GM19455 (cell line): ENCODE measurements around the gene GPC5.
"Not testable (repeated sequence)": the region's sequence is repeated elsewhere in the genome, so short reads cannot be mapped to it uniquely, and the experiment has no call there.

ENCODE experiments used
- ATAC-seq: cut with Tn5 transposase; IDR thresholded peaks from one replicate; pipeline ENCODE4 v1.9.1; 2021; ENCODE audit not compliant: unreplicated experiment

The GPC5 gene

DNA sequence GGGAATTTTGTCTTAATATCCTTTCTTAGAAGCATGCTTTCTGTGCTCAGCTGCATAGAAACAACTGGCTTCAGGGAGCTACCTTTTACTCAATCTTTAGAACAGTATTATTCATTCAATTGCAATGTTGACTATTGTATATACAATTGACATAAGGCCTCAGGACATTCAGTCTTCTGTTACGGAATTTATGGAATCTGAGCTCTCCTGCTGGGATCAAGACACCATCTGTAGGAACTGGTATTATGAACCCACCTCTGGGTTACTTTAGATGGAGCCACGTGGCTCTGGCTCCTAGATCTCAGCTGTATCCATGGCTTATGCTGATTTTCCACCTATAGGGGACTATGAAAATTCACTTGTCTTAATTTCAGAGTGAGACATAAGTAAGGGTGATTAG lies 1112.0 kb downstream of the GPC5 start:
- ATAC-seq, result no peak

DNA sequence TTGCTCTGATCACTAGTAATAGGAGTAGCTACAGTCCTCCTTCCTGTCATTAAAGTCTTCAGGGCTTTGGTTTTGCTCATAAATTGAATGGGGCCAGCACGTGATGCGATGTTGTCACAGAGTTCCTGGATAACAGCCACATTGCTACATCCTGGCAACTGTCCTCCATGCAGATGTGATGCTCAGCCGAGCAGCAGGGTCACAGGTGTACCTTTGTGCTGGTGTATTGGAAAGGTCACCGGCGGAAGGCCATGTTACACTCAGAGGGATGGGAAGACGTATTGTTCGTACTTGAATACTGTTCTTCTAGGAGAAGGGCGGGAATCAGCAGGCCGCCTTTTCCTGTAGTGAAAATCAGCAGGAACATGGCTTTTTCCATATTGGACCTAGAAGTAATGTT lies 1114.4 kb downstream of the GPC5 start:
- ATAC-seq, result no peak

DNA sequence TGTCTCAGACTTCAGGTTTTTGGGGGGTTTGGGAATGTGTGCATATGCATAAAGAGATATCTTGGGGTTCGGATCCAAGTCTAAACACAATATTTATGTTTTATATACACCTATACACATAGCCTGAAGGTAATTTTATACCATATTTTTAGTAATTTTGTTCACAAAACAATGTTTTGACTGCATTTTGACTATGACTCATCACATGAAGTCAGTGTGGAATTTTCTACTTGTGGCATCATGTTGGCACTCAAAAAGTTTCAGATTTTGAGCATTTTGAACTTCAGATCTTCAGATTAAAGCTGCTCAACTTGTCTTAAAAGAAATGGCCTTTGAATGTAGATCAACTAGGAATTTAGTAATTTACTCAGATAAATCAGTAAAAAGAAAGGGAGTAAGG lies 1115.3 kb downstream of the GPC5 start:
- no peak for ATAC-seq

DNA sequence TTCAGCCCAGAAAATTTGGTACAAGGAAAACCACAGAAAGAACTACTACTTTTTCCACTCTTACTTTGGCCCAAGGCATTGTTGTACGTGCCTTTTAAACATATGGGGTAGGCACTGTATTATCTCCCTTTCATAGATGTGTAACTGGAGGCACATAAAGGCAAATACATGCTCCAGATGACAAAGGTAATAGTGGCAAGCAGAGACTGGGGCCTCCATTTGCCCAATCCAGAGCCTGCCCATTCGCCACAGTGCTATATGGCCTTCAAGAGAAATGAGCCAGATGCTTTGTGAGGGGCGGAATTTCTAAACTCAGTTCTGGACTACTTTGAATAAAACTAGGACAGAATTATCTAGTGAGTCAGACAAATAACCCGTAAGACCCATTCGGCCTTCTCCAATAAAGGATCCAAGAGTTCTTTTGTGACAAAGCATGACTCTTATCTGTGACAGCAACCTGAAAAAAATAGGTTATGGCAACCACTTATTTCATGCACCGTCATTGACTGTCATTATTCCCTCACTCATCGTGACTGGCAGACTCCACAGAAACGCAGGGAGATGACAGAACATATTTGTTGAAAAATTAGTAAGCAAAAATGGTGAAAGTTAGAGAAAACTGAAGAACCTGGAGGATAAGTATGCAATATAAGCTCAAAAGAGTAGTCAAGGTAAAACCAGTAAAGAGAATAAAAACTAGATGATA lies 1116.2 kb downstream of the GPC5 start:
- no peak for ATAC-seq

DNA sequence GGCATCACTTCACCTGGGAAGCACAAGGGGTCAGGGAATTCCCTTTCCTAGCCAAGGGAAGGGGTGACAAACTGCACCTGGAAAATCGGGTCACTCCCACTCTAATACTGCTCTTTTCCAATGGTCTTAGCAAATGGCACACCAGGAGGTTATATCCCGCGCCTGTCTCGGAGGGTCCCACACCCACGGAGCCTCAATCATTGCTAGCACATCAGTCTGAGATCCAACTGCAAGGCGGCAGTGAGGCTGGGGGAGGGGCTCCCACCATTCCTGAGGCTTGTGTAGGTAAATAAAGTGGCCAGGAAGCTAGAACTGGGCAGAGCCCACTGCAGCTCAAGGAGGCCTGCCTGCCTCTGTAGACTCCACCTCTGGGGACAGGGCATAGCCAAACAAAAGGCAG lies 1118.5 kb downstream of the GPC5 start:
- ATAC-seq, result not testable (repeated sequence)

DNA sequence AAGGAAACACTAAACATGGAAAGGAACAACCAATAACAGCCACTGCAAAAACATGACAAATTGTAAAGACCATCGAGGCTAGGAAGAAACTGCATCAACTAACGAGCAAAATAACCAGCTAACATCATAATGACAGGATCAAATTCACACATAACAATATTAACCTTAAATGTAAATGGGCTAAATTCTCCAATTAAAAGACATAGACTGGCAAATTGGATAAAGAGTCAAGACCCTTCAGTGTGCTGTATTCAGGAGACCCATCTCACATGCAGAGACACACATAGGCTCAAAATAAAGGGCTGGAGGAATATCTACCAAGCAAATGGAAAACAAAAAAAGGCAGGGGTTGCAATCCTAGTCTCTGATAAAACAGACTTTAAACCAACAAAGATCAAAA lies 1120.2 kb downstream of the GPC5 start:
- ATAC-seq, result not testable (repeated sequence)

DNA sequence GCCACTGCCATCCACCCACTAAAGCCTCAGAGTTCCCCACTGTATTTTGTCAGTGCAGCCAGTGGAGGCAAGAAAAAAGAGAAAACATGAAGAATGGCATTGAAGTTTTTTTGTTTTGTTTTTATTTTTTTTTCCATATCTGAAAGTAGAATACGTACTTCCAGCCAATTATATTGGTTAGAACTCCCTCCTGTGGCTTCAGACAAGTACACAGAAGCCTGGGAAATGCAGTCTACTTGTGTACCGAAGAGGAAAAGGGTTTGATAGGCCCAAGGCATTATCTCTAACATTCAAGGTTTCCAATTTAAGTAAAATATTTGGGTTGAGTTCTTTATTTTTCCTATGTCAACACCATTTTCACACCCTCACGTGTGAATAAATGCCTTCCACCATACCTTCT lies 1131.9 kb downstream of the GPC5 start:
- ATAC-seq, result no peak

DNA sequence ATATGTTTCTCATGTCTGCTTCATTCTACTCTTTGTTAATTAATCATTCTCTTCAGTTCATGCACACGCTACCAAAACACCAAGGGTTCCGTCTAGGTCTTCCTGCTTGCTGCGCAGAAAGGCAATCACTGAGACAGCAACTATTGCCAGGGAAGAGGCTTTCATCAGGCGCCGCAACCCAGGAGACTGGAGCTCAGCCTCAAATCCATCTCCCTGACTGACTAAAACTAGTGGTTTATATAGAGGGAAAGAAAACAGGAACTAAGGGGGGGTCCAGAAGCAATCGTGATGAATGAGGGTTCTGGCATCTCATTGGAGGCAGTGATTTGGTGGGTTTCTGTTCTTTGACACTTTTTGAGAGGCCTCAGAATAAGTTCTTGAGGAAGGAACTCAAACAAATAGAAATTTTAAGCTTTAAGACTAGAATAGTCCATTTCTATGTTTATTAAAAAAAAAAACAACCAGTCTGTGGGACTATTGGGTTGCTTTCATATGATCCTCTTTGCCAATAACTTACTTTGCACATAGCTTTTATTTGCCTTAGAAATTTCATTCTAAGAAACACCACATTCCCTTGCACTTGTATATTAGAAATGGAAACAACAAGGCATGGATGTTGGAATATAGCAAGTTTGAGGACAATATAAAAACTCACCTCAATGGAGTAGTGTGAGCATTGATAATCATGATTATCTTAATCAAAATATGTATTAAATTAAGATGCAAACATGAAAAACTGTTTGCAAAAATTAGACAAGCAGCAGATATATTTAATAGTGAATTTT lies 1137.0 kb downstream of the GPC5 start:
- no peak for ATAC-seq

DNA sequence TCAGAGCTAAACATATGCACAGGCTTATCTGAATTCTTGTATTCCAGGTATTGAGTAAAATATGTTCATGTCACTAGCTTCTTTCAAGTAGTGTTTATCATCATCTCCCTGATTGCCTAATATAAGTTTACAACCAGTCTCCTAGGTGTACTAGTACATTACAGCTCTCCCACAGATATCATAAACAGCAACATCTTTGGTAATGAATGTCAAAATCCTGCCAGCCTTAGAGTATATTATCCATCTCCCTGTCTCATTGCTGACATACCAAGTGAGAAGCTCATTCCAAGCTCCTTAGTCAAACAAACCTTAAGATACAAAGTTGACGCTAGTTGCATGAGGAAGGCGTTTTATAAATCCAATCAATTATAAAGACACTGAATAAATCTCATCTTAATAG lies 1139.0 kb downstream of the GPC5 start:
- no peak for ATAC-seq

DNA sequence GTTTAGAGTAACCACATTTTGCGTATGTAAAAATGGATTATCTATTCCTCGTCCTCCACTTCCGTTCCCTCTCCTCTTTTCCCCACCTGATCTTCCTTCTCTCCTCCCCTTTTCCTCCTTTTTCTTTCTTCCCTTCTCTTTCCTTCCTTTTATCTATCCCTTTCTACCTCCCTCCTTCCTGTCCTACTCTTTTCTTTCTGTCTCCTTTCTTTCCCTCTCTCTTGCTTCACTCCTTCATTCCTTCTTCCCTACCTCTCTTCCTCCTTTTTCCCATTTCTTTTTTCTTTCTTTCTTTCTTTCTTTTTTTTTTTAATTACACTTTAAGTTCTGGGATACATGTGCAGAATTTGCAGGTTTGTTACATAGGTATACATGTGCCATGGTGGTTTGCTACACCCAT lies 1139.7 kb downstream of the GPC5 start:
- ATAC-seq, result no peak

DNA sequence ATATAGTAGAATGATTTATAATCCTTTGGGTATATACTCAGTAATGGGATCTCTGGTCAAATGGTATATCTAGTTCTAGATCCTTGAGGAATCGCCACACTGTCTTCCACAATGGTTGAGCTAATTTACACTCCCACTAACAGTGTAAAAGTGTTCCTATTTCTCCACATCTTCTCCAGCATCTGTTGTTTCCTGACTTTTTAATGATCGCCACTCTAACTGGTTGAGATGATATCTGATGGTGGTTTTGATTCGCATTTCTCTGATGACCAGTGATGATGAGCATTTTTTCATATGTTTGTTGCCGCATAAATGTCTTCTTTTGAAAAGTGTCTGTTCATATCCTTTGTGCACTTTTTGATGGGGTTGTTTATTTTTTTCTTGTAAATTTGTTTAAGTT lies 1140.7 kb downstream of the GPC5 start:
- not testable (repeated sequence) for ATAC-seq

DNA sequence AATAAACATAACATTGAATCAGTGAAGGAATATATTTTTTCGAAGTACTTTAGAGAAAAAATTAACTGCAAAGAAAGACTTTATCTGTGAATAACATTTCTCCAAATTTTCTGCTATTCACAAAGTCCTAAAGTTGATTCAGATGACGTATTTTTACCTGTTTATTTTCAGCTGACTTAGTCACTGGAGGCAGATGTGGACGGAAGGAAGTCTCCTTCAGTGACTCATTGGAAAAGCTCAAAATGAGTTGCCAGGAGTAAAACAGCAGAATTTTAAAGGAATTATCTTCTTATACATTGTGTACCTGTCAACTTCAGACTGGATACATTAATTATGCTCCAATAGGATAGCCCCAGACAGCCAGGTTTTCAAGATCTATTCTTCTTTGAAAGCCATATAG lies 1148.8 kb downstream of the GPC5 start:
- ATAC-seq, result no peak

DNA sequence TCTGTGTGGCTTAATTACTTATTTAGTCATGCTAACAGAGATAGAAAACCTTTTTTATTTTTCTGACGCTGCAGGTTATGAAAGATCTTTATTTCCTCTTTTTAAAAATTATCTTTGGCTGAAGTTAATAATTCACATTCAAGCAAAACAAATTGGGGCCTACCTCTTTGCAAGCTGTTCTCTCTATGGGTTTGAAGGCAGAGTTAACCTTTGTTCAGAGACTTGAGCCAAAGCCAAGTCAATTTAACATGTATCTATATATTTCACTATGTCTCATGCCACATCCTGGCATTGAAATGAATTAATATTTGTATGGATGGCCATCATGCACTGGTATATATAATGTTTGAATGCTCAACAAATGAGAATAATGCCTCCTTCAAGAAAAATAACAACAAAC lies 1150.9 kb downstream of the GPC5 start:
- ATAC-seq, result no peak

DNA sequence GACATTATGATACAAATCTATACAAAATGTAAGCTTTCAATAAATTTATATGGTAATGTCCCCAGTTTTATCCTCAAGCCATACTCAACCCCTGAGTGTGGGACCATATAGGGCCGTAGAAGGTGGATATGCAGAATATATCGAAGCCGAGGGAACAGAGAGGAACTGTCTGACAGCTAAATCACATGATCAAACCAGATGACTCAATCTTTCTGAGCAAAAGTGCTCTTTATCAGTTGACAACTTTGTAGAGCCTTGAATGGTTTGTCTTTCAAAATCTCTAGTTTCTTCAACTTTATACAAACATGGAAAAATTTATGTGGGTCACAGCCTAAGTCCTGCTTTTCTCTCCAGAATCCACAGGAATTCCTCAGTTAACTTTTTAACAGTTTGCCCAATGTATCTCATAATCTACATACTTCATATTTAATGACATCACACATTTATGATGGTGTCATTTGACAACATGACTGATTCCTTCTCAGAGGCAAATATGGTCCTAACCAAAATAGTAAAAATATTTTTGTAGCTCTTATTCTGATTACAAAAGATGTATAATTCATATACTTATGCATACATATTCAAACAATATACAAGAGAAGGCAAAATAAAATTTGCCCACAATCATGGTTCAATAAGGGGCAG lies 1155.2 kb downstream of the GPC5 start:
- no peak for ATAC-seq

DNA sequence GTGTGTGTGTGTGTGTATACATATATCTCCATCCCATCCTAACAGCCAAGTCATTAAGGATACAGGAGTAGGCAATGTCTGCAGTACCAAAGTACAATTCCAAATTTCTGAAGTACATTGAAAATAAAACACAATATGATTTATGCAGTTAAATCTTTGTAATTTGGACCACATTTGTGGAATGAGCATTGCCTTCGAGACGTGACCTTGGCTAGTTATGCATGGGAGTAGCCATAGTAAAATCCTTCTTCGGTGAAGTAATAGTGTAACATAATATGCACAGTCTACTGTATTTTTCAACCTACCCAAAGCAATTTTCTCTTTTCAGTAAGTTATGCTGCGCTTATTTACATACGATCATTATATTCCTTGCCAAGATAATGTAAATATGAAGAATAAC lies 1162.5 kb downstream of the GPC5 start:
- no peak for ATAC-seq

DNA sequence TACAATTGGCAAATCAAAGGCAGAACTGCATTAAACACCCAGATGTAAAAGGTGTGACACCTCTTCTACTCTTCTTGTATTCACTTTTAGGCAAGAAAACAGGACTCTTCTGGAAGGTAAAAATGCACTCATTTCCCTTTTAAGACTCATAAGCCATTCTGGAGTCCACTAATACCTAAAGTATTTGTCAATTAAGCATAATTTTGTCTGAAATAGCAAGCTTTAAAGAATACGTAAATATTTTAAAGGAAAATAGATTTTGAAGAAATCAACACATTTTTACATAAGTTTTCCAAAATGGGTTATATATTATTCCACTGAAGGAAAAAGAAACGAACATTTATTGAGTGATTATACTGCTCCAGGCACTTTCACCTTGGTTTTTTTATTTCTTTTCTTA lies 1166.5 kb downstream of the GPC5 start:
- ATAC-seq, result no peak

DNA sequence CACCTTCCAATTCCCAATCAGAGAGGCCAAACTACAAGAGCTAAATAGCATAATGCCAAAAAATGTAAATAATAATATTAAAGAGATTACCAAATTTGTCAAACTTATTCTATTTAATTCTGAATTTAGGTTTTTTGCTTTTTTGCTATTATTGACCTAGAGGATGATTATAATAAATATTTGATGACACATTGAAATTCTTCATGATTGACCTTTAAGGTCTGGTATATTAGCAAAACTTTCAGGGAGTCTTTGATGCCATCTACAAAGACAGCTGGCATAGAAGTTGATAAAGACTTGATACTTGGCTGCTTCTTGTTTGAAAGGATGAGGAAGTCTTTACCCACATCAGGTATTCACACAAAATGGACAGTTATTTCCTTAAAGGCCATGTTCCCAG lies 1168.3 kb downstream of the GPC5 start:
- no peak for ATAC-seq

DNA sequence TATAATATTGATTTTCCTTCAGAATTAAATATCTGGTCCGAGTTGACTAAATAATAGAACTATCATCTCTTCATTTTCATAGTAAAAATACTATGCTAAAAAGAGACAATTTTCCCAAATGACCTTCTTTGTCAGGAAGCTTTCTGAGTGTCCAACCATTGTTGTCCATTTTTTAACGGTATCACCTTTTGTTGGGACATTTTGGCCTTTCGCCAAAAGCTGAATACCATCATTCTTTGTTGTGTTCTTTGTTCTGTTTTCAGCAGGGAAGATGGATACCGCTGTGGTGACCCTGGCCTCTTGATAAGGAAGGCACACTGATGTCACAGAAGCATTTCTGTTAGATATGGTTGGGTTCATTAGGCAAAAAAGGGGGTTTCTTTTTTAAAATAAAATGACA lies 1173.8 kb downstream of the GPC5 start:
- no peak for ATAC-seq

DNA sequence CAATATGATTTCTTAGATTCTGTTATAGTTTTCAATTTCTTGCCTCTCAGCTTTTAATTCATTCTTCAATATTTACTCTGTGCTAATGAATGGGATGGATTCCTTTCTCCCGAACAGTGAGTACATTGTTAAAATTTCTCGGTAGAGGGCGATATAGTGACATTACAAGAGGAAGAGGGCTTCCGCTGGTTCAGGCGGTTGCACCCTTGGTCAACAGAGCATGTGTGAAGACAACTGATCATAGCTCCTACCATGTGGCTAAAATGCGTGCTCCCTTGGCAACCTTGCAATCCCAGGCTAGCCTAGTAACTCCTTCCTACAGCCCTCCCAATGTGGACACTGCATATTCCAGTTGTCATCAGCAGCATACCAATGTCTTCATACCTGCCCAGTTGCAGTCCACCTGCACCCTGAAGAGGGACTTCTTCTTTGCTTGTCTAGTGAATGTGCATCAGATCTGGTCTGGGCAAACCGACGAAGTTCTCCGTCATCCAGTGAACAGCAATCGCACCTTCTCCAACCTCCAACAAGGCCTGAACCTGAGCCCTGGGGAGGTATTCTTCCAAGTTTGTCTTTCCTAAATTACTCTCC lies 1175.1 kb downstream of the GPC5 start:
- ATAC-seq, result no peak

DNA sequence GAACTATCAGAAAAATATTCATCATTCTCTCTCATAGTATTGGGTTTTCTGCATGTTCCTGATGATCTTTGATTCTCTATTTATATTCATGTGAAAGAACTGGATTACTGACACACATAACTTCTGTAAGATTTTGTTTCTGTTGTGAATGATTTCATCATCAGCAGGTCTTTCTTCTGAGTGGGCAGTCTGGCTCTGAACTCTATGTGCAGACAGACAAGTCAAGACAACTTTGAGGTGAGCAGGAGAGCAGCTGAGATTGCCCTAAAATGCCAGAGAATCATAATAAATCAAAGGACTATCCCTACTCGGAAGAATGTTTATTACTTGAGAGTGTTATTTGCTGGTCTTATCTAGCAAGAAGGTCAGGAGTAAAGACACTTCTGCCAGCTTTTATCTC lies 1176.1 kb downstream of the GPC5 start:
- ATAC-seq, result no peak

DNA sequence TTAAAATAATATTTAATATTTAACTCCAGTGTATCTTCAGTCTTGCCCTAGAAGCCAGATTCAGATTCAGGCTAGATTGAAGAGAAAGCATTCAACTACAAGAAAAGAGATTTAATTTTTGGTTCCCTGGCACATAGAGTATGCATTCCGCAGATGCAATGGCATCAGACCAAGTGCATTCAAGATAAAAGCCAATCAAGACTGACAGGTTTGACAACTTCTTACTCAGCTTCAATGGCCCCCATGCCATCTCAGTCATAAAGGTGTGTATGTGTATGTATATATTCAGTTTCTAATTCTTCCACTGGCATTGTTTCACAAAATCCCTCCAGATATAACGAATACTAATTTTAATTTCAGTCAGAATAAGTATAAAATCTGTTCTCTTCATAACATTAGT lies 1177.4 kb downstream of the GPC5 start:
- no peak for ATAC-seq

DNA sequence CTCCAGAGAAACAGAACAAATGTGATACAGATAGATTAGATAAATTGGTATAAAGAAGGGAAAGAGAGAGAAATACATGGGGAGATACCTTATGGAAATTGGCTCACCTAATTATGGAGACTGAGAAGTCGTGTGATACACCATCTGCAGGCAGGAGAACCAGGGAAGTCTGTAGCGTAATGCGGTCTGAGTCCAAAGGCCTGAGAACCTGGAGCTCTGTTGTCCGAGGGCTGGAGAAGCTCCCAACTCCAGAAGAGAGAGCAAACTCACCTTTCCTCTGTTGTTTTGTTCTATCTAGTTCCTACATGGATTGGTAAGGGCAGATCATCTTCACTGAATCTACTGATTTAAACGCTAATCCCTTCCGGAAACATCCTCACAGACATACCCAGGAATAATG lies 1179.9 kb downstream of the GPC5 start:
- ATAC-seq, result no peak
